Stimulated activated CD8-positive, alpha-beta memory T cell treated with anti-CD3 and anti-CD28 coated beads, Interleukin-4, amount 100 ng/mL, for 4 hours (primary cell): ENCODE results near the gene CCNY.

ENCODE experiments used
- DNase-seq, 2 donors: peaks; one replicate each; pipeline ENCODE4 v3.0.0-alpha.2; 2020; ENCODE audit warnings: low read depth in 2 of 2, low spot score in 1 of 2

CCNY gene

GRCh38 chr10:35423505-35424306 is 87.4 kb downstream of the CCNY start:
- no peak for DNase-seq

GRCh38 chr10:35424680-35425285 is 88.5 kb downstream of the CCNY start:
- no peak for DNase-seq

- no peak for DNase-seq
These were observed 89.3 kb downstream of the CCNY start for GRCh38 chr10:35425595-35425994.

- no peak for DNase-seq
These were observed 90.3 kb downstream of the CCNY start for GRCh38 chr10:35426657-35427056.

GRCh38 chr10:35427543-35427942 is 91.2 kb downstream of the CCNY start:
- DNase-seq: no peak

- no peak for DNase-seq
These were observed 92.2 kb downstream of the CCNY start for GRCh38 chr10:35428521-35428920.

- no peak for DNase-seq
These were observed 96.6 kb downstream of the CCNY start for GRCh38 chr10:35432781-35433338.

GRCh38 chr10:35433851-35434426 is 97.6 kb downstream of the CCNY start:
- no peak for DNase-seq

GRCh38 chr10:35434533-35434932 is 98.2 kb downstream of the CCNY start:
- no peak for DNase-seq

GRCh38 chr10:35435824-35436223 is 99.5 kb downstream of the CCNY start:
- no peak for DNase-seq

- DNase-seq: no peak
These were observed 101.5 kb downstream of the CCNY start for GRCh38 chr10:35437829-35438228.

GRCh38 chr10:35438718-35439571 is 102.6 kb downstream of the CCNY start:
- DNase-seq: no peak

GRCh38 chr10:35440016-35440415 is 103.7 kb downstream of the CCNY start:
- DNase-seq: no peak

GRCh38 chr10:35442028-35442427 is 105.7 kb downstream of the CCNY start:
- no peak for DNase-seq

- no peak for DNase-seq
These were observed 106.3 kb downstream of the CCNY start for GRCh38 chr10:35442592-35442991.

GRCh38 chr10:35443858-35444257 is 107.5 kb downstream of the CCNY start:
- DNase-seq: no peak

GRCh38 chr10:35445150-35445884 is 109.0 kb downstream of the CCNY start:
- DNase-seq: no peak

GRCh38 chr10:35446439-35446838 is 110.1 kb downstream of the CCNY start:
- no peak for DNase-seq

- DNase-seq: no peak
These were observed 111.5 kb downstream of the CCNY start for GRCh38 chr10:35447693-35448407.
